Measurements from ENCODE around the gene GASK1A.

Gene GASK1A

DNA sequence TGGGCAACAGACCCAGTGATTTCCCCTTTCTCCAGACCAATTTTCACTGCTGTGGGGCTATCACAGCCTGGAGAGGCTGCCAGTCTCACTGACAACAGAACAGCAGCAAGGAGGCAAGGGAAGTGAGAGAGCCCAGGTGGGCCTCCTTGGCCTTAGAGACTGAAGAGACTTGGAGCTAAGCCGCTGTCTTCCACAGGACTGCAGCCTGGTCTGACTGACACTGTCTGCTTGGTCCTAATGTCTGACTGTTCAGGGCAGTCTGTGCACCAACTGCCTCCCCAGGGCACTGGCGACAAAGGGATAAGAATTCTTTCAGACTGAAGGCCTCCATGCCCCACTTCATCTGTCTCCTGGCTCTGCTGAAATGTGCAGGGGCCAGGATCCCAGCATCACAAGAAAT, 115.3 kb downstream of the GASK1A start:
- DNase-seq = no peak

DNA sequence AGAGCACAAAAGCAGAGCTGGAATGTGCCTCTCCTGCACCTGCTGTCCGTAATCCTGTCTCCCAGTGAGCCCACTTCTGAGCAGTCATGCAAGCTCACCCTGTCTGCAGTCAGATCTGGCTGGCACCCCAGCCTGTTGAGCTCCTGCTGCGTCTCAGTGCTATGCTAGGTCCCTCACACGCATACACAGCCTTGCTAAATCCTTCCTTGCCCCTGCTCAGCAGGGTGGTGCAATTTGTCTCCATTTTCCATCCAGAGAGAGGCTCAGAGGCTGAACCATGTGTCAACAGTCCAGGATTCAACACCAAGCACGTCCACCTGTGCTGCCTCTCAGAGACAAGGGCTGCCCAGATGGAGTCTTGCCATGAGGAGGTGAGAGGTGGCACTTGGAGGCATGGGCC, 115.7 kb downstream of the GASK1A start:
- DNase-seq = no peak

DNA sequence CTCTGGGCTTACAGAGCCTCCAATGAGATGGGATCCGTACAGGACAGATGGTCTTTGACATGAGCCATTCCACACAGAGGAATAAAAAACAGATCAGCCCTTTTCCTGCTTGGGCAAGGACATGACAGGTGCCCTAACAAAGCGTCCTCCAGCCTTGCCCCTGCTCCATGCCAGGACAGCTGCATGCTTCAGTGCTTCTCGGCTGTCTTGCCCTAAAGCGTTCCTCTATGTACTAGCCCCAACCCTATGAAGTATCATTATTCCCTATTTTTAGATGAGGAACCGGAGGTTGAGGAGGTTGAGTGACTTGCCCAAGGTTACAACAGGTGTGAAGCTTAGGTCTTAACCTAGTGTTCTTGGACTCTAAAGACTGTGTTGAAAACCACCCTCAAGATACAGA, 116.3 kb downstream of the GASK1A start:
- DNase-seq = no peak

DNA sequence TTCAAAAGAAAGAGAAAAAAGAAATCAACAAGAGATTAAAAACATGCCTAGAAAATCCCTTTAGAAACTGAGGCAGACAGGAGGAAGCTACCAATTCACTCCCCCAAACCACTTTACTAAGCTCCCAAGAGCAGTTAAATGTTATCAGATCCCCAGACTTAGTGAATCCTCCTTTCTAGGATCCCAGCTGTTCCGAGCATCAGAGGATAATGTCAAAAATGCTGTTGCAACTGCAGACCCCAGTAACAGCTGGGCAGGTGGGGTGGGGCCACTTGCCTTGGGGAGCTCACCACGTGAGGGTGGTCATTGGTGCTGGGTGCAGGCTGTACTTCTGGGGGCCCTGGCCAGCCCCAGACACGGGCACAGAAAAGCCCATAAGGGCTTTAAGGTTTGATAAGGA, 117.7 kb downstream of the GASK1A start:
- DNase-seq = no peak

DNA sequence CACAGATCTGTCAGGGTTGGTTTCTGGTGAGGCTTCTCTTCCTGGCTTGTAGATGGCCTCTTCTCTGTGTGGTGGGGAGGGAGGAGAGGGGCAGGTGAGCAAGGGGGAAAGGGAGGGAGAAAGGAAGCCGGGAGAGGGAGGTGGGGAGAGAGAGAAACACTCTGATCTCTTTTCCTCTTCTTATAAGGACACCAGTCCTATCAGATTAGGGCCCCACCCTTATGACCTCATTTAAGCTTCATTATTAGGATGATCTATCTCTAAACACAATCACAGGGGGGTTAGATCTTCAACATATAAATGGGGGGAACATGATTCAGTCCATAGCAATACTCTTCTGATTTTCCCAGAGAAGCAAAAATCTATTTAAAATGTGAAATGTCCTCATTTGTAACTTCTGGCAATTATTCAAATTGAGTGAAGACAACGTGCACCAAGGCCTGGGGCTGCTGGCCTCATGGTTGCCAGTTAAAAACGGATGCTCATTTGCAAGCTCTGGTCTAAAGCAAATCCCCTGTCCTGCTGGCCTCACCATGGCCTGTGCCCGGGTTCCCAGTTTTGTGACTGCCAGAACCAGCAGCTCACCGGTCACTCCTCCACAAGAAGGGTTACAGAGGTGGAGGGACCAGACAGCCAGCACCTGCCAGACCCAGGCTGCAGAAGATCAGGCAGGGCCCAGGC, 118.4 kb downstream of the GASK1A start:
- no peak for DNase-seq

DNA sequence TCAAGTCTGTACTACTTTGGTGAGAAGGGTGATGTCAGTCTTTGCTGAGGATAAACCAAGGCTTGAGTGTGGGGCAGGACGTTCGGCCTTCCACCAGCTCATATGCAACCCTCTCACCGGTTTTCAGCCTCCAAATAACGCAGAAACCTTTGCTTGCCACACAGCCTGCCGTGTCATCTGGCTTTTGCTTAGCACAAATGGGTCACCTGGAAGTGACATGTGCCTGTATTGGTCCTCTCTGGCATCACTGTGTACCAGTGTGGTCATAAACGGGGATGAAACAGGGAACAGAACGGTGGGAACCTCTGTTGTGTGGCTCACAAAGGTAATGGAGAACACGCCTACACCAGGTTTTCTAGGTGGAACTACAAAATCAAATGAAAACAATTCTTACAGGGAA, 119.7 kb downstream of the GASK1A start:
- DNase-seq = no peak

DNA sequence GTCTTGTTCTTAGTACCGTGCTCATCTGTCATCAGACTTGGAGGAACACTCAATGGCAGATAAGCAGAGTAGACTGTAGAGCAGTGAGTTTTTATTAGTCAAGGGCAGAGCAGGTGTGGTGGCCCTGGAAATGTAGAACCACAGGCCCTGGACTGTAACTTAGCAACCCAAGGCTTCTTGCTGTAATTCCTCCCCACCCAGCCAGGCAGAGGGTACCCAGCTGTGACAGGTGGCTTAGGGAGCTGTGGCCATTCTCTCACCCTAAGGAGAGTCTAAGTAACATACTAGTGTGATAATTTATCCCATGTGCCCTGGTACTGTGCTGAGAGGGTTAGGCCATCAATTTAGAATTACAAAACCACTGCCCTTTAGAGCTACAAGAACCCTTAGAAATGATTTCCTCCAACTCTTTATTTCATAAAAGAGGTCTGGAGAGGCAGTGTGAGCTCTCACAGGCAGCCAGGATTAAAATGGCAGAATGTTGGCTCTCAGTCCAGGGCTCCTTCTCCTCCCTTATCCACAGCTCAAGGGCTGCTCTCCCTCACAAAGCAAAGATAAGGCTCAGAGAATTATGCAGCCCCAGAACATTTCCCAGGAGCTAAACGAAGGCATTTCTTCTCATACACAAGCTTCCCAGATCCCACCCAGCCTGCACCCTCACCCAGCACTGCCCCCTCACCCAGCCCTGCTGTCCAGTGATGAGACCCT, 123.8 kb downstream of the GASK1A start:
- DNase-seq = peak in 1 of 2 experiments; percentile 27

DNA sequence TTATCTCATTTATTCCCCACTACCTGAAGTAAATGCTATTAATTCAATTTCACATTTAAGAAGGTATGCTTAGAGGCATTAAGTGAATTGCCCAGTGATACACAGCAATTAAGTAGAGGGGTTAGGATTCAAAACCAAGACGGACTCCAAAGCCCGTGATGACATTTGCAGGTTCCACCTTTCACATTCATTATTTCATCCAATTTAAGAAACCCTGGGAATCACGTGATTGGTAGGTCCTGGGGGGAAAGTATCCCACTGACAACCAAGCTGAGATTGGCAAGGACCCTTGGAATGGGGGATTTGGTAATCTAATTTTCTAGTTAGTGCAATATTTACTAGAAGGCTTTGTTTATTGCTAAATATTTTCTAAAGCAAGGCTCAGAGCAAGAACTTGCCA, 124.9 kb downstream of the GASK1A start:
- DNase-seq = no peak

DNA sequence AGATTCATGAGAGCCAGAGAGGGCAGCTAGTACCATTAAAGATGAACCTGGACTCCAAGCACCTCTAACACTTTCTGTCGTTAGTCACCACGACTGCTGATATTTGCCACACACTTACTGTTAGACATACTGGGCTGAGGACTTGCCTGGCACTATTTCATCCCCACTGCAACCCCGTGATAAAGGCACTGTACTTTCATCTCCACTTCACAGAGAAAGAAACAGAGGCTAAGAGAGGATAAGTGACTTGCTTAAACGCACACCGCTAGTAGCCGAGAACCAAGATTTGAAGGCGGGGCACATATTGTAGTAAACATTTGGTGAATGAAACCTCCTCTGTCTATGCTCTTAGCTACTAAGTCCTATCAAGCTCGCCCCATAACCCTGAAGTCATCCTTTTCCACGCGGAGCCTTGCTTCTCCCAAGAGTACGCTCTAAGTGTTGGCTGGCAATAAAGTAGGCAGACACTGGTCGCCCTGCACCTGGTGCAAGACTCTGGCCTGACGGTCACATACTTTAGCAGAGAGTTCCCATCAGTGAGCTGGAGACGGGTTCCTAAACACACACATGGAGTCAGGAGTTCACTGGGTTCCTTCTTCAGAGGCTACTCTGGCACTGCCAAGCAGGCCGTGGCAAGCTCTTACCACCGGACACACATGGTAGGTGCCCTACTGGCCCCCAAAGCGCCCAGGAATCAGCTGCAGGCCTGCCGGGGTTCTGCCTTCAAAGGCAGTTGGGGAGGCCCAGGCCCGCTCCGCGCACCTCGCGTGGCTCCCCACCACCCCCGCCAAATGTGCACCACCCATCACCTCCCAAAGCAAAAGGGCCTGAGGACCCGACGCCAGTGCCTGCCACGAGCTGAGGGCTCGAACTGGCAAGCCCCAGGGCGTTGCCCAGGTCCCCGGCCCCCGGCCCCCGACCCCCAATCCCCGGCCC, 125.8 kb downstream of the GASK1A start:
- DNase-seq = no peak

DNA sequence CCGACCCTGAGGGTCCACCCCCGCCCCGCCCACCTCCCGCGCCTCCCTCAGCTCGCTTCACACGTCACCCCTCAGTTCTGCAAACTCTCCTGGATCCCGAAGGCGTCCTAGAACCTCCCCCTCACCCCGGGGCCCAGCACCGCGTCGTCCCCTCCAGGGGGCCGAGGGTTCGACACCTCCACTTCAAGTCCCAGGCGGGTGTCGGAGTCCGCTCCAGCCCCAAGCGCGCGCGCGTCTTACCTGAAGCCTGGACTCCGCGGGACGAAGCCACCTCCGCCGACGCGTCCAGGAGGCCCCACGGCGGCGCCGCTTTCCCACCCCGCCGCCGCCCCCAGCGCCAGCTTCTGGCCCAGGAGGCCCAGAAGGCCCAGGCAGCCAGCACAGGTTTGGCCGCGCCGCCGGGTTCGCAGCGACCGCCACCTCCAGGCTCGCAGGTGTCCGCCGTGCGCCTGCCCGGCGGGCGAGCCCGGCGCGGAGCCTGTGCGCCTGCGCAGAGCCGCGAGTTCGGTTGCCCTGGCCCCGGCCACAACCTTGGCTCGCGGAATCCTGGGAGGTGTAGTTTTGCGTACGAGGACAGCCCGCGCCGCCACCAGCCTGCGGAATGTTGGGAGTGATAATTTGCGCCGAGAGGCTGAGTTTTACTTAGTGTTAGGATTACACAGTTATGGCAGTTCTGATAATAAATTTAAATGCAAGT, 126.6 kb downstream of the GASK1A start, which contains the start of gene POMGNT2:
TSS of gene POMGNT2 (minus strand) at position 484 of the 697 bp plus-strand sequence. CDS start 24,648 bp downstream, outside the sequence.
- peak; percentile 10 to 64 for DNase-seq

DNA sequence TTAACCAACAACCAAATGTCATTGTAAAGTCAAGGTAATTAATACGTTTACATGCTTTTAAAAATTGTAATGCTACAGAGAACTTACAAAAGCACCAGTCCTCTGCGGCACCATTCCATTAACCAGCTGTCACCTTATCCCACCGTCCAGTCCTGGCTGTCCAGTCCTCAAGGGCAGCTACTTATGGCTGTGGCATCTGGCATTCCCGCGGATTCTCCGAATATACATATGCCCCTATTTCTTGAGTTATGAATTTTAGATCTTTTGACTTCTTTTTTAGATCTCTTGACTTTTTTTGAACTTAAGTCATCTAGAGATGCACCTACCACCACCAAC, 127.2 kb downstream of the GASK1A start:
- no peak for DNase-seq

All from NCI-H187 (cell line).